Left ventricle myocardium inferior (tissue), 1 donor: ENCODE measurements around the gene NRP1. TPM values are rescaled to one million over a fixed set of nuclear protein-coding genes. Genes with fewer than 3 reads are reported as not detected.
A peak's percentile ranks its signal among the peaks of the same experiment; 100 is the strongest.

Experiments used
- DNase-seq: peaks from one replicate; pipeline ENCODE4 v3.0.0-alpha.2; 2020
- H3K27ac ChIP-seq: fragments of 200-600 bp; replicated peaks from 2 replicates; pipeline ENCODE4 v1.8.0; 2021
- H3K27me3 ChIP-seq: fragments of 200-600 bp; 2 replicates; pipeline ENCODE4 v1.8.0; 2021; ENCODE audit warnings: low read depth
- H3K36me3 ChIP-seq: fragments of 200-600 bp; 2 replicates; pipeline ENCODE4 v1.8.0; 2021
- H3K4me1 ChIP-seq: fragments of 200-600 bp; 2 replicates; pipeline ENCODE4 v1.8.0; 2021
- H3K4me3 ChIP-seq: fragments of 200-600 bp; 2 replicates; pipeline ENCODE4 v1.8.0; 2021; ENCODE audit warnings: mild to moderate bottlenecking, moderate library complexity
- H3K9me3 ChIP-seq: fragments of 200-600 bp; replicated peaks from 2 replicates; pipeline ENCODE4 v1.8.0; 2021
- intact Hi-C: fragments of 100-400 bp; cut with micrococcal nuclease; formaldehyde crosslinking; loops from one replicate; pipeline ENCODE4 v1.11.0; 2022
- total RNA-seq: library from RNA; stranded (reverse); fragmentation: NEBNext Ultra II Directional; extraction: Animal tissue kit (Norgen Biotek cat#: 25700); gene quantifications from one replicate; pipeline ENCODE4 v1.2.1, GENCODE V29; 2021
- TF ChIP-seq, protein P1 (sequence below): fragments of 200-600 bp; IDR thresholded peaks from 2 replicates; pipeline ENCODE4 v1.8.0; 2021; ENCODE audit warnings: antibody characterized with exemption, mild to moderate bottlenecking, borderline replicate concordance
- donor health status: DM: no; HTN: yes; CAD: no; lungs with severe emphysema.

Gene NRP1
- total RNA-seq, 1 donor from 2014 or later: 168 TPM

GRCh38 chr10:33249659-33250345, 84.7 kb downstream of the NRP1 start:
- H3K36me3 ChIP-seq: peaks cover 84% of the 10 kb centered on the region
- H3K4me1 ChIP-seq: peaks cover 95% of the 10 kb centered on the region
- DNase-seq: no peak
- no peak overlapping the region for H3K4me3 ChIP-seq
- no peaks in the 10 kb centered on the region for H3K9me3 ChIP-seq
- H3K27ac ChIP-seq: peak overlapping the region; percentile 83
- intact Hi-C loops: no loop called here
- H3K27me3 ChIP-seq: no peaks in the 10 kb centered on the region
- TF ChIP-seq, protein P1, sequence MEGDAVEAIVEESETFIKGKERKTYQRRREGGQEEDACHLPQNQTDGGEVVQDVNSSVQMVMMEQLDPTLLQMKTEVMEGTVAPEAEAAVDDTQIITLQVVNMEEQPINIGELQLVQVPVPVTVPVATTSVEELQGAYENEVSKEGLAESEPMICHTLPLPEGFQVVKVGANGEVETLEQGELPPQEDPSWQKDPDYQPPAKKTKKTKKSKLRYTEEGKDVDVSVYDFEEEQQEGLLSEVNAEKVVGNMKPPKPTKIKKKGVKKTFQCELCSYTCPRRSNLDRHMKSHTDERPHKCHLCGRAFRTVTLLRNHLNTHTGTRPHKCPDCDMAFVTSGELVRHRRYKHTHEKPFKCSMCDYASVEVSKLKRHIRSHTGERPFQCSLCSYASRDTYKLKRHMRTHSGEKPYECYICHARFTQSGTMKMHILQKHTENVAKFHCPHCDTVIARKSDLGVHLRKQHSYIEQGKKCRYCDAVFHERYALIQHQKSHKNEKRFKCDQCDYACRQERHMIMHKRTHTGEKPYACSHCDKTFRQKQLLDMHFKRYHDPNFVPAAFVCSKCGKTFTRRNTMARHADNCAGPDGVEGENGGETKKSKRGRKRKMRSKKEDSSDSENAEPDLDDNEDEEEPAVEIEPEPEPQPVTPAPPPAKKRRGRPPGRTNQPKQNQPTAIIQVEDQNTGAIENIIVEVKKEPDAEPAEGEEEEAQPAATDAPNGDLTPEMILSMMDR: no peak

DNA sequence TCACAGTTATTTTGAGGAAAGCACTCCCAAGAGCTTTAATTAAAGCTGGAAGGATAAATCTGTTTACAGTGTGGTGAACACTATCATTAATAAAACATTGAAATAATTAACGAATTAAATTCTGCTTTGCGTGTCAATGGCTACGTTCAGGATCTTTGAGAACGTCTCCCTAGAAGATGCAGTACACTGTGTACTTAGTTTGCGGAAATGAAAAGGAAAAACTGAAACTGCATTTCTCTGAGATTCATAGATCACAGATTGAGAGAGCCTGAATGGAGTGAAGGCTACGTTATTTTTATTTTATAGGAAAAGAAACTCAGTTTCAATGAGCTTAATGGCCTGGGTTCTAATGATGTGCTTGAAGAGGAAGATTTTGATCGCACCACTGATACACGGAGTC, 85.3 kb downstream of the NRP1 start:
- no peak for DNase-seq
- Histone ChIP-seq H3K4me1 (peaks cover 95% of the 10 kb centered on the region), H3K4me3 (no peak overlapping the region), H3K27ac (peak overlapping the region; percentile 83), H3K27me3 (no peaks in the 10 kb centered on the region), H3K9me3 (no peaks in the 10 kb centered on the region), H3K36me3 (peaks cover 80% of the 10 kb centered on the region)
- TF ChIP-seq, protein P1: no peak
- intact Hi-C loops: no loop called here

DNA sequence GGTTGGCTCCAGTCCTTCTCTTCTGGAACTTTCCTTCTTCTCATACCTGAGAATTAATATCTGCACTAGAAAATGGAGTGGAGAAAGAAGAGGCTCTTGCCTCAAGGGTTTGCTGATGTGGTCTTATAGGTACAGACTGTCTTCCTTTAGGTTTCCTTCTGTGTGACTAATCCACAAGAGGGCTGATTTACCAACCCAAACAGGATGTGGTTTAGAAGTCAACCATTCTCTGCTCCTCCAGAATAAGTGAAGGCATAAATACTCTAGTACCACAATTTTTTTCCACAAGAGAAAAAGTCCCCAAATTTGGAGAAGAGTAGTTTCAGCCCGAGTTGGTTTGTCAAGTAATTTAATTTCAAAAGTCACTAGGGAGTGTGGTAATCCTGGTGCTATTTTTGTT, 85.8 kb downstream of the NRP1 start:
- Histone ChIP-seq H3K9me3 (no peaks in the 10 kb centered on the region), H3K4me1 (peaks cover 93% of the 10 kb centered on the region), H3K27me3 (no peaks in the 10 kb centered on the region), H3K36me3 (peaks cover 78% of the 10 kb centered on the region), H3K4me3 (no peak overlapping the region), H3K27ac (peak overlapping the region; percentile 83)
- TF ChIP-seq, protein P1: no peak
- no peak for DNase-seq
- intact Hi-C loops: no loop called here

GRCh38 chr10:33247221-33247922, 87.1 kb downstream of the NRP1 start:
- TF ChIP-seq, protein P1: no peak
- Histone ChIP-seq H3K9me3 (no peaks in the 10 kb centered on the region), H3K36me3 (peaks cover 66% of the 10 kb centered on the region), H3K4me1 (peaks cover 85% of the 10 kb centered on the region), H3K27me3 (no peaks in the 10 kb centered on the region), H3K4me3 (no peak overlapping the region), H3K27ac (peak overlapping the region; percentile 83)
- no peak for DNase-seq
- intact Hi-C loops: no loop called here

DNA sequence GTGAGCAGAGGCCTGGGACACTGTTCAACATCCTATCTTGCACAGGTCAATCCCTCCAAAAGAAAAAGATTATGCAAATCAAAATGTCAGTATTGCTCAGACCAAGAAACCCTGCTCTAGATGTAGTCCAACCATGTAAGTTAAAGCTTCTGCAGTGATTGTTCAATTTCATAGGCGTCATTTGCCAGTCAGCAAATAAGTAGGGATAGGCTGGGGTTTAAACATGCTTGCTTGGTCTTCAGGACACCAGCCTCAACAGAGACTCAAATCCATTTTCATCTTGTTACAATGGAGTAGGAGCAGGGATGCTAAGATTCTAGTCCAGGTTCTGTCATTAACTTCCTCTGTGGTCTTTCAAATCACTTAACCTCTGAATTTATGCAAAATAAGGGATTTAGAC, 89.1 kb downstream of the NRP1 start:
- Histone ChIP-seq H3K4me1 (peaks cover 83% of the 10 kb centered on the region), H3K27ac (peak overlapping the region; percentile 83)
- intact Hi-C loops: no loop called here

More for the DNA sequence above, 89.1 kb downstream of the NRP1 start:
- no peaks in the 10 kb centered on the region for H3K9me3 ChIP-seq
- H3K4me3 ChIP-seq: no peak overlapping the region
- TF ChIP-seq, protein P1: no peak
- no peak for DNase-seq
- H3K36me3 ChIP-seq: peaks cover 49% of the 10 kb centered on the region
- no peaks in the 10 kb centered on the region for H3K27me3 ChIP-seq
